WTC11 (cell line): ENCODE results near the gene PTPRF. TPM values are rescaled to one million over a fixed set of nuclear protein-coding genes. Genes with fewer than 3 reads are reported as not detected.

Experiments used
- ATAC-seq: fragments of 200-7000 bp; cut with Tn5 transposase; 2 replicates; pipeline ENCODE4 v1.10.0; 2021; ENCODE audit warnings: mild to moderate bottlenecking, moderate library complexity
- CTCF ChIA-PET: fragments of 300-600 bp; sonication (Branson Sonifier 250); formaldehyde crosslinking; loops from one replicate; lab custom pipeline; 2021; ENCODE audit warnings: antibody characterized with exemption; lab: Charles Lee
- POLR2A ChIA-PET: fragments of 350-600 bp; sonication (Branson Sonifier 250); formaldehyde crosslinking; loops from one replicate; lab custom pipeline; 2021; ENCODE audit warnings: antibody characterized with exemption; lab: Charles Lee
- DNase-seq: peaks from one replicate; pipeline ENCODE4 v3.0.0; 2021; ENCODE audit warnings: low spot score
- H3K27ac Mint-ChIP-seq: 2 replicates; pipeline ENCODE4 v1.8.0; 2021; ENCODE audit warnings: mixed read lengths
- H3K27me3 Mint-ChIP-seq: 2 replicates; pipeline ENCODE4 v1.8.0; 2021; ENCODE audit warnings: low read depth, mild to moderate bottlenecking, moderate library complexity, mixed read lengths
- H3K36me3 Mint-ChIP-seq: 2 replicates; pipeline ENCODE4 v1.8.0; 2021; ENCODE audit warnings: mixed read lengths
- H3K4me1 Mint-ChIP-seq: 2 replicates; pipeline ENCODE4 v1.8.0; 2022; ENCODE audit warnings: mixed read lengths
- H3K4me3 Mint-ChIP-seq: 2 replicates; pipeline ENCODE4 v1.8.0; 2021; ENCODE audit warnings: mild to moderate bottlenecking, moderate library complexity, mixed read lengths
- H3K9me3 Mint-ChIP-seq: 2 replicates; pipeline ENCODE4 v1.8.0; 2021; ENCODE audit warnings: mixed read lengths
- ARID4B ChIP-seq: sonication (generic); formaldehyde crosslinking; IDR thresholded peaks from 2 replicates; pipeline ENCODE4 v1.8.0; 2023; ENCODE audit warnings: missing genetic modification reagents, mild to moderate bottlenecking, borderline replicate concordance
- CTCF ChIP-seq: fragments of 200-600 bp; IDR thresholded peaks from 2 replicates; pipeline ENCODE4 v1.8.0; 2022; ENCODE audit warnings: antibody characterized with exemption
- E2F4 ChIP-seq: sonication (generic); formaldehyde crosslinking; IDR thresholded peaks from 2 replicates; pipeline ENCODE4 v1.8.1; 2022; ENCODE audit warnings: low read depth, mild to moderate bottlenecking, moderate library complexity, missing genetic modification reagents, borderline replicate concordance
- GTF2I ChIP-seq: fragments of 250-450 bp; sonication (Bioruptor Pico); conservative IDR thresholded peaks from 2 replicates; pipeline ENCODE4 v1.4.0; 2021; ENCODE audit warnings: mild to moderate bottlenecking
- HMGXB4 ChIP-seq: sonication (generic); formaldehyde crosslinking; IDR thresholded peaks from 2 replicates; pipeline ENCODE4 v1.8.1; 2023; ENCODE audit warnings: mild to moderate bottlenecking, moderate library complexity, missing genetic modification reagents
- MAX ChIP-seq: sonication (generic); formaldehyde crosslinking; IDR thresholded peaks from 2 replicates; pipeline ENCODE4 v1.8.0; 2022; ENCODE audit warnings: mild to moderate bottlenecking, missing genetic modification reagents
- MXD4 ChIP-seq: fragments of 250-450 bp; sonication (Bioruptor Pico); IDR thresholded peaks from 2 replicates; pipeline ENCODE4 v1.8.0; 2021; ENCODE audit warnings: mild to moderate bottlenecking, moderate library complexity, borderline replicate concordance
- NFE2L1 ChIP-seq: sonication (generic); formaldehyde crosslinking; IDR thresholded peaks from 2 replicates; pipeline ENCODE4 v1.8.1; 2023; ENCODE audit warnings: missing genetic modification reagents
- PREB ChIP-seq: sonication (generic); formaldehyde crosslinking; IDR thresholded peaks from 2 replicates; pipeline ENCODE4 v1.8.1; 2022; ENCODE audit warnings: mild to moderate bottlenecking, missing genetic modification reagents, moderate library complexity, borderline replicate concordance
- RORB ChIP-seq: fragments of 250-450 bp; sonication (Bioruptor Pico); IDR thresholded peaks from 2 replicates; pipeline ENCODE4 v1.9.0; 2021; ENCODE audit warnings: mild to moderate bottlenecking
- SMAD3 ChIP-seq: sonication (generic); formaldehyde crosslinking; IDR thresholded peaks from 2 replicates; pipeline ENCODE4 v1.8.0; 2022; ENCODE audit warnings: missing genetic modification reagents, mild to moderate bottlenecking, borderline replicate concordance
- TEAD1 ChIP-seq: sonication (generic); formaldehyde crosslinking; IDR thresholded peaks from 2 replicates; pipeline ENCODE4 v1.8.0; 2022; ENCODE audit warnings: mild to moderate bottlenecking, missing genetic modification reagents
- USF2 ChIP-seq: sonication (generic); formaldehyde crosslinking; IDR thresholded peaks from 2 replicates; pipeline ENCODE4 v1.8.1; 2023; ENCODE audit warnings: mild to moderate bottlenecking, missing genetic modification reagents, moderate library complexity
- ZNF121 ChIP-seq: sonication (generic); formaldehyde crosslinking; IDR thresholded peaks from 2 replicates; pipeline ENCODE4 v1.8.0; 2023; ENCODE audit warnings: missing genetic modification reagents
- ZNF138 ChIP-seq: sonication (generic); formaldehyde crosslinking; conservative IDR thresholded peaks from 2 replicates; pipeline ENCODE4 v1.8.1; 2022; ENCODE audit warnings: mild to moderate bottlenecking, moderate library complexity, missing genetic modification reagents
- ZNF281 ChIP-seq: sonication (generic); formaldehyde crosslinking; IDR thresholded peaks from 2 replicates; pipeline ENCODE4 v1.8.0; 2023; ENCODE audit warnings: mild to moderate bottlenecking, missing genetic modification reagents
- ZNF423 ChIP-seq: fragments of 250-450 bp; sonication (Bioruptor Pico); IDR thresholded peaks from 2 replicates; pipeline ENCODE4 v2.1.2; 2022; ENCODE audit warnings: mild to moderate bottlenecking, moderate library complexity
- total RNA-seq: library from RNA; stranded (reverse); gene quantifications from 3 replicates; pipeline ENCODE4 v1.2.3, GENCODE V29; 2021

PTPRF gene
- total RNA-seq, 1 experiment from 2014 or later, result 248 TPM

GRCh38 chr1:43614891-43615290 is 84.2 kb downstream of the PTPRF start:
- Mint-ChIP-seq H3K9me3 (no peaks in the 10 kb centered on the region), H3K4me3 (no peak overlapping the region), H3K36me3 (peaks cover 59% of the 10 kb centered on the region), H3K27me3 (no peaks in the 10 kb centered on the region), H3K4me1 (no peaks in the 10 kb centered on the region), H3K27ac (no peak overlapping the region)
- CTCF ChIA-PET, result interaction anchor here (0.6 to 1.3 kb wide), 4 partner anchors 24 to 589 kb away, joined by 3 to 6 read pairs (median 3); no protein-coding TSS in a partner anchor
- POLR2A ChIA-PET, result interaction anchor here (0.6 kb wide), 1 partner anchor 80 kb away, joined by 3 read pairs; no protein-coding TSS in a partner anchor
- ATAC-seq (no peak), DNase-seq (no peak)
- TF ChIP-seq NFE2L1 (CRISPR knock-in tag) (no peak), USF2 (CRISPR knock-in tag) (no peak), RORB (CRISPR knock-in tag) (no peak), ZNF138 (CRISPR knock-in tag) (no peak), MXD4 (no peak), ARID4B (CRISPR knock-in tag) (no peak), TEAD1 (no peak), ZNF423 (no peak), E2F4 (CRISPR knock-in tag) (no peak), ZNF121 (no peak)

GRCh38 chr1:43616383-43616782 is 85.7 kb downstream of the PTPRF start:
- POLR2A ChIA-PET, result interaction anchor here (0.5 to 0.8 kb wide), 3 partner anchors 34 to 158 kb away, joined by 3 to 7 read pairs (median 4); partner anchors contain the start of genes KDM4A and ST3GAL3
- DNase-seq (no peak), ATAC-seq (no peak)
- H3K4me3 Mint-ChIP-seq, result no peak overlapping the region
- peaks cover 58% of the 10 kb centered on the region for H3K36me3 Mint-ChIP-seq
- H3K9me3 Mint-ChIP-seq, result no peaks in the 10 kb centered on the region
- no peaks in the 10 kb centered on the region for H3K4me1 Mint-ChIP-seq
- H3K27ac Mint-ChIP-seq, result peak overlapping the region; percentile 37; the same call in 1 of the 2 replicates
- no peaks in the 10 kb centered on the region for H3K27me3 Mint-ChIP-seq
- CTCF ChIA-PET, result interaction anchor here (0.7 to 1.4 kb wide), 4 partner anchors 26 to 62 kb away, joined by 3 to 5 read pairs (median 4); no protein-coding TSS in a partner anchor
- TF ChIP-seq ZNF281 (CRISPR knock-in tag) (no peak), HMGXB4 (CRISPR knock-in tag) (no peak), MAX (CRISPR knock-in tag) (no peak), SMAD3 (CRISPR knock-in tag) (no peak), GTF2I (CRISPR knock-in tag) (no peak), CTCF (no peak), PREB (CRISPR knock-in tag) (no peak)
